ENCODE results near the gene UGT1A9. TPM values are rescaled to one million over a fixed set of nuclear protein-coding genes. Genes with fewer than 3 reads are reported as not detected.

Gene UGT1A9
- total RNA-seq, 2 donors from 2014 or later: not detected

GRCh38 chr2:233764761-233765160 lies 93.1 kb downstream of the UGT1A9 start:
- intact Hi-C loops (cut with DNase I): no loop called here
- no peak overlapping the region for H3K27ac ChIP-seq
- 36 to 51% methylated on average over 3 of the region's 3 CpGs for WGBS, 2 donors

GRCh38 chr2:233766416-233766815 lies 94.7 kb downstream of the UGT1A9 start:
- Histone ChIP-seq H3K4me1 (no peaks in the 10 kb centered on the region), H3K9me3 (no peaks in the 10 kb centered on the region), H3K27ac (no peak overlapping the region), H3K36me3 (replicated peaks in 1 of 2; ENCODE audit: insufficient read depth in 1 of 2, low read depth in 2 of 2) (no peaks in the 10 kb centered on the region), H3K27me3 (no peaks in the 10 kb centered on the region), H3K4me3 (no peak overlapping the region)
- no peak for TF ChIP-seq CTCF (IDR thresholded peaks at IDR 0.05)
- no peak for TF ChIP-seq POLR2A (IDR thresholded peaks at IDR 0.05)
- ATAC-seq: no peak
- 67 to 71% methylated on average over 3 to 4 of the region's 4 CpGs for WGBS, 2 donors
- no peak for DNase-seq
- intact Hi-C loops (cut with DNase I): no loop called here

More at GRCh38 chr2:233764761-233765160, 93.1 kb downstream of the UGT1A9 start:
- DNase-seq: no peak
- Histone ChIP-seq H3K9me3 (no peaks in the 10 kb centered on the region), H3K4me3 (no peak overlapping the region), H3K27me3 (no peaks in the 10 kb centered on the region), H3K4me1 (no peaks in the 10 kb centered on the region), H3K36me3 (replicated peaks in 1 of 2; ENCODE audit: insufficient read depth in 1 of 2, low read depth in 2 of 2) (no peaks in the 10 kb centered on the region)
- no peak for ATAC-seq
- TF ChIP-seq POLR2A (IDR thresholded peaks at IDR 0.05): no peak
- no peak for TF ChIP-seq CTCF (IDR thresholded peaks at IDR 0.05)

GRCh38 chr2:233768076-233768475 lies 96.4 kb downstream of the UGT1A9 start:
- WGBS, 2 donors: 59 to 76% methylated on average over 4 of the region's 4 CpGs

GRCh38 chr2:233769260-233769659 lies 97.6 kb downstream of the UGT1A9 start:
- intact Hi-C loops (cut with DNase I): no loop called here
- WGBS, 2 donors: 80% methylated on average over 9 of the region's 9 CpGs
- no peaks in the 10 kb centered on the region for H3K36me3 ChIP-seq (replicated peaks in 1 of 2; ENCODE audit: insufficient read depth in 1 of 2, low read depth in 2 of 2)
- H3K27ac ChIP-seq: no peak overlapping the region
- ATAC-seq: no peak
- H3K4me3 ChIP-seq: no peak overlapping the region
- H3K9me3 ChIP-seq: no peaks in the 10 kb centered on the region
- H3K4me1 ChIP-seq: no peaks in the 10 kb centered on the region
- DNase-seq: no peak
- no peak for TF ChIP-seq CTCF (IDR thresholded peaks at IDR 0.05)
- no peak for TF ChIP-seq POLR2A (IDR thresholded peaks at IDR 0.05)
- no peaks in the 10 kb centered on the region for H3K27me3 ChIP-seq

More at GRCh38 chr2:233768076-233768475, 96.4 kb downstream of the UGT1A9 start:
- no peaks in the 10 kb centered on the region for H3K9me3 ChIP-seq
- TF ChIP-seq CTCF (IDR thresholded peaks at IDR 0.05): no peak
- no peak for TF ChIP-seq POLR2A (IDR thresholded peaks at IDR 0.05)
- H3K4me1 ChIP-seq: no peaks in the 10 kb centered on the region
- DNase-seq (no peak), ATAC-seq (no peak)
- intact Hi-C loops (cut with DNase I): no loop called here
- H3K36me3 ChIP-seq (replicated peaks in 1 of 2; ENCODE audit: insufficient read depth in 1 of 2, low read depth in 2 of 2): no peaks in the 10 kb centered on the region
- no peaks in the 10 kb centered on the region for H3K27me3 ChIP-seq
- no peak overlapping the region for H3K27ac ChIP-seq
- H3K4me3 ChIP-seq: no peak overlapping the region

GRCh38 chr2:233772153-233772552 lies 100.5 kb downstream of the UGT1A9 start:
- no peak overlapping the region for H3K4me3 ChIP-seq
- no peak overlapping the region for H3K27ac ChIP-seq
- no peaks in the 10 kb centered on the region for H3K4me1 ChIP-seq
- H3K27me3 ChIP-seq: no peaks in the 10 kb centered on the region
- no peaks in the 10 kb centered on the region for H3K36me3 ChIP-seq (replicated peaks in 1 of 2; ENCODE audit: insufficient read depth in 1 of 2, low read depth in 2 of 2)
- DNase-seq (no peak), ATAC-seq (no peak)
- intact Hi-C loops (cut with DNase I): no loop called here
- peaks cover 0 to 14% (median 0%) of the 10 kb centered on the region in 3 donors for H3K9me3 ChIP-seq
- 73 to 78% methylated on average over 16 of the region's 16 CpGs for WGBS, 2 donors
- TF ChIP-seq POLR2A (IDR thresholded peaks at IDR 0.05): no peak
- no peak for TF ChIP-seq CTCF (IDR thresholded peaks at IDR 0.05)
